ENCODE measurements around the gene SUB1. TPM values are rescaled to one million over a fixed set of nuclear protein-coding genes. Genes with fewer than 3 reads are reported as not detected.

Gene SUB1
- polyA plus RNA-seq, 1 donor from 2014 or later: 1,107 TPM

- Histone ChIP-seq H3K9me2 (ENCODE audit: insufficient read depth, low read length) (no peaks in the 10 kb centered on the region), H3K4me2 (ENCODE audit: low read length) (no peak overlapping the region), H3K36me3 (ENCODE audit: insufficient read depth, low read length) (no peaks in the 10 kb centered on the region), H3K9ac (ENCODE audit: low read length) (no peak overlapping the region), H2AFZ (ENCODE audit: low read depth, low read length) (no peak overlapping the region), H3K27ac (ENCODE audit: low read length) (no peak overlapping the region), H3K4me3 (ENCODE audit: low read length) (no peak overlapping the region), H3K9me3 (ENCODE audit: low read length) (no peaks in the 10 kb centered on the region), H3F3A (ENCODE audit: insufficient read depth, low read length, poor library complexity, severe bottlenecking) (no peaks in the 10 kb centered on the region), H4K20me1 (ENCODE audit: insufficient read depth) (no peaks in the 10 kb centered on the region), H3K79me2 (replicated peaks; ENCODE audit: insufficient read depth, low read length) (no peaks in the 10 kb centered on the region), H3K27me3 (ENCODE audit: insufficient read depth, low read depth, low read length) (no peaks in the 10 kb centered on the region)
- no peak for TF ChIP-seq MXI1 (conservative IDR thresholded peaks at IDR 0.05; ENCODE audit: poor library complexity, severe bottlenecking)
- TF ChIP-seq EZH2 (IDR thresholded peaks at IDR 0.05; ENCODE audit: borderline replicate concordance, insufficient read depth, low read length, poor library complexity, severe bottlenecking): no peak
Observed at GRCh38 chr5:32625106-32625505, 39.7 kb downstream of the SUB1 start.

- no peak overlapping the region for H3K4me2 ChIP-seq (ENCODE audit: low read length)
- no peaks in the 10 kb centered on the region for H3K9me2 ChIP-seq (ENCODE audit: insufficient read depth, low read length)
- H3K27me3 ChIP-seq (ENCODE audit: insufficient read depth, low read depth, low read length): no peaks in the 10 kb centered on the region
- TF ChIP-seq SMC3 (conservative IDR thresholded peaks at IDR 0.05; ENCODE audit: poor library complexity) (no peak), MXI1 (conservative IDR thresholded peaks at IDR 0.05; ENCODE audit: poor library complexity, severe bottlenecking) (no peak), CTCF (IDR thresholded peaks at IDR 0.05; ENCODE audit: poor library complexity, severe bottlenecking) (no peak), TAF1 (IDR thresholded peaks at IDR 0.05; ENCODE audit: low read depth) (no peak), EP300 (conservative IDR thresholded peaks at IDR 0.05; ENCODE audit: poor library complexity, severe bottlenecking) (no peak), EZH2 (IDR thresholded peaks at IDR 0.05; ENCODE audit: borderline replicate concordance, insufficient read depth, low read length, poor library complexity, severe bottlenecking) (no peak), REST (IDR thresholded peaks at IDR 0.05; ENCODE audit: borderline replicate concordance) (no peak), RAD21 (conservative IDR thresholded peaks at IDR 0.05) (no peak), POLR2AphosphoS5 (IDR thresholded peaks at IDR 0.05) (no peak)
- no peaks in the 10 kb centered on the region for H3F3A ChIP-seq (ENCODE audit: insufficient read depth, low read length, poor library complexity, severe bottlenecking)
- H3K36me3 ChIP-seq (ENCODE audit: insufficient read depth, low read length): no peaks in the 10 kb centered on the region
- H3K9me3 ChIP-seq (ENCODE audit: low read length): no peaks in the 10 kb centered on the region
- H2AFZ ChIP-seq (ENCODE audit: low read depth, low read length): no peak overlapping the region
- H4K20me1 ChIP-seq (ENCODE audit: insufficient read depth): no peaks in the 10 kb centered on the region
- no peak overlapping the region for H3K9ac ChIP-seq (ENCODE audit: low read length)
- H3K79me2 ChIP-seq (replicated peaks; ENCODE audit: insufficient read depth, low read length): no peaks in the 10 kb centered on the region
- H3K27ac ChIP-seq (ENCODE audit: low read length): no peak overlapping the region
- no peak overlapping the region for H3K4me3 ChIP-seq (ENCODE audit: low read length)
Observed at GRCh38 chr5:32625547-32625946, 40.2 kb downstream of the SUB1 start.
